Measurements from ENCODE around the gene GPC5. TPM values are rescaled to one million over a fixed set of nuclear protein-coding genes. Genes with fewer than 3 reads are reported as not detected.

GPC5 gene
- total RNA-seq, 1 donor from 2014 or later = 0.57 TPM

DNA sequence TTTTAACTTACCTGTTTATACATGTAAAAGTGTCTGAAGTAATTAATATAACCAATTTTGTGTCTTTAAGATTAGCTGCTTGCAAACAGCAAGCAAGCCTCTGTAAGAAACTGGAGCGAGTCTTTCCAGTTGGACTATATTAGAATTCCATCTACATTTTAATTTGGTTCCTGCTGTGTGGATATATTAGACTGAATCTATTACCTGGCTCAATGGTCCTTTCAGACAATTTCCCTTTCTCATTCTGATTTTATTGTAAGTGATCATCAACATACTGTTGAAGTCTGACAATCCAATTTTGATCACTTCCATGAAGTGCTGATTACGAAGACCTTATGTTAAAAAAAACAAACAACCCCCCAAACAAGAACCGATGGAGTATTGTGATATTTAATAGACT lies 72.3 kb downstream of the GPC5 start:
- Mint-ChIP-seq H3K27me3 (no peaks in the 10 kb centered on the region), H3K36me3 (ENCODE audit: insufficient read depth) (no peaks in the 10 kb centered on the region), H3K9me3 (ENCODE audit: low read depth) (no peaks in the 10 kb centered on the region), H3K4me3 (ENCODE audit: low read depth) (no peak overlapping the region), H3K27ac (no peak overlapping the region), H3K4me1 (ENCODE audit: low read depth) (no peaks in the 10 kb centered on the region)
- DNase-seq (ENCODE audit: low spot score, unreplicated experiment) = no peak
- TF ChIP-seq, protein P1, sequence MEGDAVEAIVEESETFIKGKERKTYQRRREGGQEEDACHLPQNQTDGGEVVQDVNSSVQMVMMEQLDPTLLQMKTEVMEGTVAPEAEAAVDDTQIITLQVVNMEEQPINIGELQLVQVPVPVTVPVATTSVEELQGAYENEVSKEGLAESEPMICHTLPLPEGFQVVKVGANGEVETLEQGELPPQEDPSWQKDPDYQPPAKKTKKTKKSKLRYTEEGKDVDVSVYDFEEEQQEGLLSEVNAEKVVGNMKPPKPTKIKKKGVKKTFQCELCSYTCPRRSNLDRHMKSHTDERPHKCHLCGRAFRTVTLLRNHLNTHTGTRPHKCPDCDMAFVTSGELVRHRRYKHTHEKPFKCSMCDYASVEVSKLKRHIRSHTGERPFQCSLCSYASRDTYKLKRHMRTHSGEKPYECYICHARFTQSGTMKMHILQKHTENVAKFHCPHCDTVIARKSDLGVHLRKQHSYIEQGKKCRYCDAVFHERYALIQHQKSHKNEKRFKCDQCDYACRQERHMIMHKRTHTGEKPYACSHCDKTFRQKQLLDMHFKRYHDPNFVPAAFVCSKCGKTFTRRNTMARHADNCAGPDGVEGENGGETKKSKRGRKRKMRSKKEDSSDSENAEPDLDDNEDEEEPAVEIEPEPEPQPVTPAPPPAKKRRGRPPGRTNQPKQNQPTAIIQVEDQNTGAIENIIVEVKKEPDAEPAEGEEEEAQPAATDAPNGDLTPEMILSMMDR (IDR thresholded peaks at IDR 0.05; ENCODE audit: unreplicated experiment) = no peak

DNA sequence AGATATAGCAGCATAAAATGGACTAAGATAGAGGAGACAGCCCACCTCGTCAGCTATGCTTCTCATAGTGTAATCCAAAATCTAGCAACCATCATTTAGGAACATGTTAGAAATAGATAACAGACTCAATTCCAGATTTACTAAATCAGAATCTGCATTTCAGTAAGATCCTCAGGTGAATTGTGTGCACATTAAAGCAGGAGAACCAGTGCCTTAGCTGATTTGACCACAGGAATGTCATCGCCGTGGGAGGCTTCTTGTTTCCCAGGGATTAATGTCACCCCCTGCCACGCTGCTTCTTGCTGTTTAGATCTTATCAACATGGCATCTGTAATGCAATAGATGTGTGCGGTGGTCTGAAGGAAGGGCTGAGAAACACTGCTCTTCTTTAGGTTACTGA lies 84.0 kb downstream of the GPC5 start:
- Mint-ChIP-seq H3K27ac (no peak overlapping the region), H3K36me3 (ENCODE audit: insufficient read depth) (no peaks in the 10 kb centered on the region), H3K9me3 (ENCODE audit: low read depth) (no peaks in the 10 kb centered on the region), H3K27me3 (no peaks in the 10 kb centered on the region), H3K4me1 (ENCODE audit: low read depth) (no peaks in the 10 kb centered on the region), H3K4me3 (ENCODE audit: low read depth) (no peak overlapping the region)
- TF ChIP-seq, protein P1 (IDR thresholded peaks at IDR 0.05; ENCODE audit: unreplicated experiment) = no peak
- DNase-seq (ENCODE audit: low spot score, unreplicated experiment) = no peak

DNA sequence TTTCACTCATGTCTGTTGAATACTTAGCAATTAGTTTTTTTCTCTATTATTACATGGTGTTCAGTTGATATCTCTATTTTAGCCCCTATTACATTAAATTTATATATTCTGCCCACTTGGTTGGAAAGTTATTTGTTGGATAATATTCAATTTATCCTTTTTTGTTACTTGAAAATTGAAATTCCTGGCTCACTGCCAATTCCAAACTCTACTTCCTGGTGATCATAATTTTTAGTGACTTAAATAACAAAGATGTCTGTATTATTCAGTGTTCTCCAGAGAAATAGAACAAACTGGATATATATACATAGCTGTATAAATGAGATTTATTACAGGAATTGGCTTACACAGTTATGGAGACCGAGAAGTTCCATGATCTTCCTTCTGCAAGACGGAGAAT lies 93.6 kb downstream of the GPC5 start:
- DNase-seq (ENCODE audit: low spot score, unreplicated experiment) = no peak
- Mint-ChIP-seq H3K9me3 (ENCODE audit: low read depth) (no peaks in the 10 kb centered on the region), H3K36me3 (ENCODE audit: insufficient read depth) (no peaks in the 10 kb centered on the region), H3K27me3 (no peaks in the 10 kb centered on the region), H3K4me3 (ENCODE audit: low read depth) (no peak overlapping the region), H3K4me1 (ENCODE audit: low read depth) (no peaks in the 10 kb centered on the region), H3K27ac (no peak overlapping the region)
- TF ChIP-seq, protein P1 (IDR thresholded peaks at IDR 0.05; ENCODE audit: unreplicated experiment) = no peak

DNA sequence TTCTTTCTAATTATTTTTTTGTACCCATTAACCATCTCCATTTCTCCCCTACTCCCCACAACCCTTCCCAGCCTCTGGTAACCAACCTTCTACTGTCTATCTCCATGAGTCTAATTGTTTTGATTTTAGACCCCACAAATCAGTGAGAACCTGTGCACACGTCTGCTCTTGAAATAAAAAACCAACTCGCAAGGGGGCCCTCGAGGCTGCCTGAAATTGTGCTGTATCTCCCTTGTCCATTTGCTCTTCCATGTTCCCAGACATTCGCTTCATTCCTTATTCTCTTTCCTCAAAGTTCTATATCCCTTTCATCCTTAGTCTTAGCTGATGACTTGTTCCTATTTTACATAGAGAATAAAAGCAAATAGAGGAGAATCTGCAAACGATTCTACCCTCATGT lies 95.0 kb downstream of the GPC5 start:
- H3K9me3 Mint-ChIP-seq (ENCODE audit: low read depth) = no peaks in the 10 kb centered on the region
- TF ChIP-seq, protein P1 (IDR thresholded peaks at IDR 0.05; ENCODE audit: unreplicated experiment) = no peak

DNA sequence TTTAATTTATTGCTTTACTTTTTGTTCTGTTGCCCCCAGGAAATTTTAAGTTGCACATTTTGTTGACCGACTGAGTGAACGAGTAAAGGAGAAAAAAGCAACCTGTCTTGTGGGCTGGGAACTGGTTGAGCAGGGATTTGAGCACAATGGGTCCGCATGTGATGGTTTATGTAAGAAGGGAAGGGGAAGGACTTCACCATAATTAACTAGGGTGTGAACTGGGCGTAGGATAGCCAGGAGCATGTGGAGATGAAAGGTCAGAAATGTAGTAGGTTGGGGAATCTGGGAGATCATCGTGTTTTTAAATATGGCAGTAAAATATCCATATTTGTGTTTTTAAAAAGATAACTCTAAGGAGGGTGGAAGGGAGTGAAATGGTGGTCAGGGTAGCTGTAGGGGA lies 99.9 kb downstream of the GPC5 start:
- DNase-seq (ENCODE audit: low spot score, unreplicated experiment) = no peak
- Mint-ChIP-seq H3K4me3 (ENCODE audit: low read depth) (no peak overlapping the region), H3K36me3 (ENCODE audit: insufficient read depth) (no peaks in the 10 kb centered on the region)

More for the DNA sequence above, 95.0 kb downstream of the GPC5 start:
- Mint-ChIP-seq H3K27me3 (no peaks in the 10 kb centered on the region), H3K36me3 (ENCODE audit: insufficient read depth) (no peaks in the 10 kb centered on the region), H3K4me1 (ENCODE audit: low read depth) (no peaks in the 10 kb centered on the region), H3K27ac (no peak overlapping the region), H3K4me3 (ENCODE audit: low read depth) (no peak overlapping the region)
- no peak for DNase-seq (ENCODE audit: low spot score, unreplicated experiment)

More for the DNA sequence above, 99.9 kb downstream of the GPC5 start:
- Mint-ChIP-seq H3K27me3 (no peaks in the 10 kb centered on the region), H3K9me3 (ENCODE audit: low read depth) (no peaks in the 10 kb centered on the region), H3K27ac (peak overlapping the region; percentile 29), H3K4me1 (ENCODE audit: low read depth) (no peaks in the 10 kb centered on the region)
- TF ChIP-seq, protein P1 (IDR thresholded peaks at IDR 0.05; ENCODE audit: unreplicated experiment) = no peak

All from progenitor cell of endocrine pancreas (in vitro differentiated cells).